SU-DHL-6 (cell line): ENCODE measurements around the gene CTCF.
"Not testable (repeated sequence)": the region's sequence is repeated elsewhere in the genome, so short reads cannot be mapped to it uniquely, and the experiment has no call there.

Experiments used
- H2AFZ ChIP-seq: fragments of 200-600 bp; sonication (generic); 2 replicates; pipeline ENCODE4 v1.6.1; 2014; ENCODE audit warnings: low read depth, mild to moderate bottlenecking, moderate library complexity, mixed read lengths, antibody characterized with exemption, low read length; ENCODE audit not compliant: severe bottlenecking
- H3F3A ChIP-seq: fragments of 200-600 bp; shearing (Covaris generic); 2 replicates; pipeline ENCODE4 v1.6.0; 2016; ENCODE audit warnings: antibody characterized with exemption, mild to moderate bottlenecking; ENCODE audit not compliant: insufficient read depth
- H3K27ac ChIP-seq: fragments of 200-600 bp; sonication (generic); 2 replicates; pipeline ENCODE4 v1.5.1; 2016; ENCODE audit warnings: low read depth, mild to moderate bottlenecking, low read length, moderate library complexity, mixed read lengths
- H3K27me3 ChIP-seq: fragments of 200-600 bp; sonication (generic), shearing (Covaris generic); 2 replicates; pipeline ENCODE4 v1.6.0; 2014; ENCODE audit warnings: mild to moderate bottlenecking, low read length
- H3K36me3 ChIP-seq: fragments of 200-600 bp; sonication (generic); 2 replicates; pipeline ENCODE4 v1.6.1; 2014; ENCODE audit warnings: mild to moderate bottlenecking, low read length, mixed read lengths
- H3K4me2 ChIP-seq: fragments of 300-600, 200-600 bp; shearing (Covaris generic), sonication (generic); 2 replicates; pipeline ENCODE4 v1.6.0; 2014; ENCODE audit warnings: low read length, low read depth, mild to moderate bottlenecking; ENCODE audit not compliant: poor library complexity, severe bottlenecking
- H3K4me3 ChIP-seq: fragments of 200-600 bp; sonication (generic); 2 replicates; pipeline ENCODE4 v1.5.1; 2014; ENCODE audit warnings: antibody characterized with exemption, low read length, mild to moderate bottlenecking, mixed read lengths; ENCODE audit not compliant: insufficient read depth, poor library complexity, severe bottlenecking
- H3K79me2 ChIP-seq: fragments of 200-600 bp; sonication (generic); 2 replicates; pipeline ENCODE4 v1.6.1; 2014; ENCODE audit warnings: mild to moderate bottlenecking, low read length, moderate library complexity; ENCODE audit not compliant: insufficient read depth
- H3K9ac ChIP-seq: fragments of 200-600 bp; sonication (generic); 2 replicates; pipeline ENCODE4 v1.7.0; 2014; ENCODE audit warnings: mild to moderate bottlenecking, low read length
- H3K9me2 ChIP-seq: fragments of 200-600 bp; sonication (generic); replicated peaks from 2 replicates; pipeline ENCODE4 v1.6.1; 2014; ENCODE audit warnings: low read length; ENCODE audit not compliant: insufficient read depth
- H3K9me3 ChIP-seq: fragments of 200-600 bp; sonication (generic); 2 replicates; pipeline ENCODE4 v1.6.1; 2014; ENCODE audit warnings: low read length, mixed read lengths; ENCODE audit not compliant: insufficient read depth
- H4K20me1 ChIP-seq: fragments of 200-600 bp; sonication (generic); 2 replicates; pipeline ENCODE4 v1.6.1; 2014; ENCODE audit warnings: low read depth, mild to moderate bottlenecking, antibody characterized with exemption, low read length, moderate library complexity, mixed read lengths
- EZH2phosphoT487 ChIP-seq: fragments of 200-600 bp; sonication (generic), shearing (Covaris generic); conservative IDR thresholded peaks from 2 replicates; pipeline ENCODE4 v1.6.1; 2018; ENCODE audit warnings: mild to moderate bottlenecking, antibody characterized with exemption, low read length, moderate library complexity, mixed read lengths
- TF ChIP-seq, protein P1 (sequence below): fragments of 200-600 bp; sonication (generic); IDR thresholded peaks from one replicate; pipeline ENCODE4 v1.5.1; 2017; ENCODE audit warnings: antibody characterized with exemption, mild to moderate bottlenecking, low read length, moderate library complexity; ENCODE audit not compliant: insufficient read depth, poor library complexity, severe bottlenecking

CTCF gene

GRCh38 chr16:67562526-67562917 is at the start of gene CTCF:
Gene CTCF (plus strand): TSS chr16:67562526. CDS start chr16:67610833, 48,307 bp downstream.
- Histone ChIP-seq H3K79me2 (peaks cover 82% of the 10 kb centered on the region), H3K4me3 (peak within 1 kb of the TSS; percentile 90), H4K20me1 (no peaks in the 10 kb centered on the region), H3K9me3 (no peaks in the 10 kb centered on the region), H3F3A (peaks cover 23% of the 10 kb centered on the region), H3K9ac (peak within 1 kb of the TSS; percentile 98), H3K4me2 (peak within 1 kb of the TSS; percentile 97), H3K27ac (peak within 1 kb of the TSS; percentile 94), H3K9me2 (no peaks in the 10 kb centered on the region), H2AFZ (peak within 1 kb of the TSS; percentile 69), H3K27me3 (no peaks in the 10 kb centered on the region), H3K36me3 (no peaks in the 10 kb centered on the region)
- TF ChIP-seq, protein P1, sequence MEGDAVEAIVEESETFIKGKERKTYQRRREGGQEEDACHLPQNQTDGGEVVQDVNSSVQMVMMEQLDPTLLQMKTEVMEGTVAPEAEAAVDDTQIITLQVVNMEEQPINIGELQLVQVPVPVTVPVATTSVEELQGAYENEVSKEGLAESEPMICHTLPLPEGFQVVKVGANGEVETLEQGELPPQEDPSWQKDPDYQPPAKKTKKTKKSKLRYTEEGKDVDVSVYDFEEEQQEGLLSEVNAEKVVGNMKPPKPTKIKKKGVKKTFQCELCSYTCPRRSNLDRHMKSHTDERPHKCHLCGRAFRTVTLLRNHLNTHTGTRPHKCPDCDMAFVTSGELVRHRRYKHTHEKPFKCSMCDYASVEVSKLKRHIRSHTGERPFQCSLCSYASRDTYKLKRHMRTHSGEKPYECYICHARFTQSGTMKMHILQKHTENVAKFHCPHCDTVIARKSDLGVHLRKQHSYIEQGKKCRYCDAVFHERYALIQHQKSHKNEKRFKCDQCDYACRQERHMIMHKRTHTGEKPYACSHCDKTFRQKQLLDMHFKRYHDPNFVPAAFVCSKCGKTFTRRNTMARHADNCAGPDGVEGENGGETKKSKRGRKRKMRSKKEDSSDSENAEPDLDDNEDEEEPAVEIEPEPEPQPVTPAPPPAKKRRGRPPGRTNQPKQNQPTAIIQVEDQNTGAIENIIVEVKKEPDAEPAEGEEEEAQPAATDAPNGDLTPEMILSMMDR: no peak
- TF ChIP-seq EZH2phosphoT487: no peak

DNA sequence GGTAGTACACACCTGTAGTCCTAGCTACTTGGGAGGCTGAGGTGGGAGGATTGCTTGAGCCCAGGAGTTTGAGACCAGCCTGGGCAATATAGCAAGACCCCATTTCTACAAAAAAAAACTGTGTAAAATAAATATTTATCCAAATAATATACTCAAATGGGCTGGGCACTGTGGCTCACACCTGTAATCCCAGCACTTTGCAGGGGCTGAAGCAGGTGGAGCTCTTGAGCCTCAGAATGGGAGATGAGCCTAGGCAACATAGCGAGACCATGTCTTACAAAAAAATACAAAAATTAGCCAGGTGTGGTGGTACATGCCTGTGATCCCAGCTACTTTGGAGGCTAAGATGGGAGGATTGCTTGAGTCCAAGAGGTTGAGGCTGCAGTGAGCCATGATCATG is 48.4 kb upstream of the CTCF start:
- H3K4me2 ChIP-seq: peak overlapping the region; percentile 25
- not testable (repeated sequence) for H3K36me3 ChIP-seq, H3K9me3 ChIP-seq, H3F3A ChIP-seq, H3K9me2 ChIP-seq, H3K27ac ChIP-seq, H3K27me3 ChIP-seq, H2AFZ ChIP-seq, H3K4me3 ChIP-seq, H3K9ac ChIP-seq, H3K79me2 ChIP-seq, H4K20me1 ChIP-seq

GRCh38 chr16:67514382-67514828 is 47.9 kb upstream of the CTCF start:
- no peaks in the 10 kb centered on the region for H3K79me2 ChIP-seq
- no peaks in the 10 kb centered on the region for H3F3A ChIP-seq
- no peak overlapping the region for H3K27ac ChIP-seq
- no peak overlapping the region for H3K4me3 ChIP-seq
- no peak for TF ChIP-seq EZH2phosphoT487
- TF ChIP-seq, protein P1: peak; percentile 49
- no peaks in the 10 kb centered on the region for H3K36me3 ChIP-seq
- H3K9ac ChIP-seq: no peak overlapping the region
- no peaks in the 10 kb centered on the region for H3K9me2 ChIP-seq
- H4K20me1 ChIP-seq: no peaks in the 10 kb centered on the region
- no peaks in the 10 kb centered on the region for H3K27me3 ChIP-seq
- peak overlapping the region; percentile 95 for H2AFZ ChIP-seq
- H3K4me2 ChIP-seq: peak overlapping the region; percentile 25
- no peaks in the 10 kb centered on the region for H3K9me3 ChIP-seq

- Histone ChIP-seq H3K27me3 (no peaks in the 10 kb centered on the region), H4K20me1 (no peaks in the 10 kb centered on the region), H3F3A (no peaks in the 10 kb centered on the region), H3K36me3 (no peaks in the 10 kb centered on the region), H3K9me2 (no peaks in the 10 kb centered on the region), H3K9me3 (no peaks in the 10 kb centered on the region), H3K79me2 (no peaks in the 10 kb centered on the region), H3K9ac (no peak overlapping the region), H3K4me3 (no peak overlapping the region), H2AFZ (no peak overlapping the region), H3K27ac (no peak overlapping the region), H3K4me2 (no peak overlapping the region)
- no peak for TF ChIP-seq EZH2phosphoT487
- TF ChIP-seq, protein P1: no peak
Measured at GRCh38 chr16:67516296-67517154, 45.8 kb upstream of the CTCF start.
